ENCODE results near the gene PLA2G4C. TPM values are rescaled to one million over a fixed set of nuclear protein-coding genes. Genes with fewer than 3 reads are reported as not detected.

Gene PLA2G4C
- total and polyA plus RNA-seq, 2 experiments from 2014 or later: 2.9 to 3.4 TPM

DNA sequence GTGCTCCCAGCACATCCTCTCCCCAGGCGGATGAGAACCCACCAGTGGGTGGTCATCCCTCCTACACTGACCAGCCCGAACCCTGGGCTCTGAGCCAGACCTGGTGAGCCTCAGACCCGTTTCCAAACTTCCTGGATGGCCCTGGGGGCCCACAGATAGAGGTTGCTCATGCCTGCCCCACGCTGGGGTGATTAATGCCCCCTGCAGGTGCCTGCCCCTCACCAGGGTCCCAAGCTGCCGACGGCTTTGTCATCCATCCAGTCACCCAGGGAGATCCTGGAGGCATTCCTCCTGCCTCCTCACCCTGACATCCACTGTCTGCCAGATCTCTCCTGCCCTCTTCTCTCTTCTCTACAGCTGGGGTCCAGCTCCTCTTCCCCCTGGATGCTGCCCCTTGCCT, 28.4 kb upstream of the PLA2G4C start (continued):
- TF ChIP-seq, protein P1, sequence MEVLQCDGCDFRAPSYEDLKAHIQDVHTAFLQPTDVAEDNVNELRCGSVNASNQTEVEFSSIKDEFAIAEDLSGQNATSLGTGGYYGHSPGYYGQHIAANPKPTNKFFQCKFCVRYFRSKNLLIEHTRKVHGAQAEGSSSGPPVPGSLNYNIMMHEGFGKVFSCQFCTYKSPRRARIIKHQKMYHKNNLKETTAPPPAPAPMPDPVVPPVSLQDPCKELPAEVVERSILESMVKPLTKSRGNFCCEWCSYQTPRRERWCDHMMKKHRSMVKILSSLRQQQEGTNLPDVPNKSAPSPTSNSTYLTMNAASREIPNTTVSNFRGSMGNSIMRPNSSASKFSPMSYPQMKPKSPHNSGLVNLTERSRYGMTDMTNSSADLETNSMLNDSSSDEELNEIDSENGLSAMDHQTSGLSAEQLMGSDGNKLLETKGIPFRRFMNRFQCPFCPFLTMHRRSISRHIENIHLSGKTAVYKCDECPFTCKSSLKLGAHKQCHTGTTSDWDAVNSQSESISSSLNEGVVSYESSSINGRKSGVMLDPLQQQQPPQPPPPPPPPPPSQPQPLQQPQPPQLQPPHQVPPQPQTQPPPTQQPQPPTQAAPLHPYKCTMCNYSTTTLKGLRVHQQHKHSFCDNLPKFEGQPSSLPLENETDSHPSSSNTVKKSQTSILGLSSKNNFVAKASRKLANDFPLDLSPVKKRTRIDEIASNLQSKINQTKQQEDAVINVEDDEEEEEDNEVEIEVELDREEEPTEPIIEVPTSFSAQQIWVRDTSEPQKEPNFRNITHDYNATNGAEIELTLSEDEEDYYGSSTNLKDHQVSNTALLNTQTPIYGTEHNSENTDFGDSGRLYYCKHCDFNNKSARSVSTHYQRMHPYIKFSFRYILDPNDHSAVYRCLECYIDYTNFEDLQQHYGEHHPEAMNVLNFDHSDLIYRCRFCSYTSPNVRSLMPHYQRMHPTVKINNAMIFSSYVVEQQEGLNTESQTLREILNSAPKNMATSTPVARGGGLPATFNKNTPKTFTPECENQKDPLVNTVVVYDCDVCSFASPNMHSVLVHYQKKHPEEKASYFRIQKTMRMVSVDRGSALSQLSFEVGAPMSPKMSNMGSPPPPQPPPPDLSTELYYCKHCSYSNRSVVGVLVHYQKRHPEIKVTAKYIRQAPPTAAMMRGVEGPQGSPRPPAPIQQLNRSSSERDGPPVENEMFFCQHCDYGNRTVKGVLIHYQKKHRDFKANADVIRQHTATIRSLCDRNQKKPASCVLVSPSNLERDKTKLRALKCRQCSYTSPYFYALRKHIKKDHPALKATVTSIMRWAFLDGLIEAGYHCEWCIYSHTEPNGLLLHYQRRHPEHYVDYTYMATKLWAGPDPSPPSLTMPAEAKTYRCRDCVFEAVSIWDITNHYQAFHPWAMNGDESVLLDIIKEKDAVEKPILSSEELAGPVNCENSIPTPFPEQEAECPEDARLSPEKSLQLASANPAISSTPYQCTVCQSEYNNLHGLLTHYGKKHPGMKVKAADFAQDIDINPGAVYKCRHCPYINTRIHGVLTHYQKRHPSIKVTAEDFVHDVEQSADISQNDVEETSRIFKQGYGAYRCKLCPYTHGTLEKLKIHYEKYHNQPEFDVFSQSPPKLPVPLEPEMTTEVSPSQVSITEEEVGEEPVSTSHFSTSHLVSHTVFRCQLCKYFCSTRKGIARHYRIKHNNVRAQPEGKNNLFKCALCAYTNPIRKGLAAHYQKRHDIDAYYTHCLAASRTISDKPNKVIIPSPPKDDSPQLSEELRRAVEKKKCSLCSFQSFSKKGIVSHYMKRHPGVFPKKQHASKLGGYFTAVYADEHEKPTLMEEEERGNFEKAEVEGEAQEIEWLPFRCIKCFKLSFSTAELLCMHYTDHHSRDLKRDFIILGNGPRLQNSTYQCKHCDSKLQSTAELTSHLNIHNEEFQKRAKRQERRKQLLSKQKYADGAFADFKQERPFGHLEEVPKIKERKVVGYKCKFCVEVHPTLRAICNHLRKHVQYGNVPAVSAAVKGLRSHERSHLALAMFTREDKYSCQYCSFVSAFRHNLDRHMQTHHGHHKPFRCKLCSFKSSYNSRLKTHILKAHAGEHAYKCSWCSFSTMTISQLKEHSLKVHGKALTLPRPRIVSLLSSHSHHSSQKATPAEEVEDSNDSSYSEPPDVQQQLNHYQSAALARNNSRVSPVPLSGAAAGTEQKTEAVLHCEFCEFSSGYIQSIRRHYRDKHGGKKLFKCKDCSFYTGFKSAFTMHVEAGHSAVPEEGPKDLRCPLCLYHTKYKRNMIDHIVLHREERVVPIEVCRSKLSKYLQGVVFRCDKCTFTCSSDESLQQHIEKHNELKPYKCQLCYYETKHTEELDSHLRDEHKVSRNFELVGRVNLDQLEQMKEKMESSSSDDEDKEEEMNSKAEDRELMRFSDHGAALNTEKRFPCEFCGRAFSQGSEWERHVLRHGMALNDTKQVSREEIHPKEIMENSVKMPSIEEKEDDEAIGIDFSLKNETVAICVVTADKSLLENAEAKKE (CRISPR knock-in tag; IDR thresholded peaks at IDR 0.05): no peak
- no peak for TF ChIP-seq POLR2AphosphoS5 (IDR thresholded peaks at IDR 0.05; ENCODE audit: low read depth)
- no peak for TF ChIP-seq CREB1 (CRISPR knock-in tag; IDR thresholded peaks at IDR 0.05; ENCODE audit: low read depth)
- TF ChIP-seq, protein P2, sequence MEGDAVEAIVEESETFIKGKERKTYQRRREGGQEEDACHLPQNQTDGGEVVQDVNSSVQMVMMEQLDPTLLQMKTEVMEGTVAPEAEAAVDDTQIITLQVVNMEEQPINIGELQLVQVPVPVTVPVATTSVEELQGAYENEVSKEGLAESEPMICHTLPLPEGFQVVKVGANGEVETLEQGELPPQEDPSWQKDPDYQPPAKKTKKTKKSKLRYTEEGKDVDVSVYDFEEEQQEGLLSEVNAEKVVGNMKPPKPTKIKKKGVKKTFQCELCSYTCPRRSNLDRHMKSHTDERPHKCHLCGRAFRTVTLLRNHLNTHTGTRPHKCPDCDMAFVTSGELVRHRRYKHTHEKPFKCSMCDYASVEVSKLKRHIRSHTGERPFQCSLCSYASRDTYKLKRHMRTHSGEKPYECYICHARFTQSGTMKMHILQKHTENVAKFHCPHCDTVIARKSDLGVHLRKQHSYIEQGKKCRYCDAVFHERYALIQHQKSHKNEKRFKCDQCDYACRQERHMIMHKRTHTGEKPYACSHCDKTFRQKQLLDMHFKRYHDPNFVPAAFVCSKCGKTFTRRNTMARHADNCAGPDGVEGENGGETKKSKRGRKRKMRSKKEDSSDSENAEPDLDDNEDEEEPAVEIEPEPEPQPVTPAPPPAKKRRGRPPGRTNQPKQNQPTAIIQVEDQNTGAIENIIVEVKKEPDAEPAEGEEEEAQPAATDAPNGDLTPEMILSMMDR (conservative IDR thresholded peaks at IDR 0.05; ENCODE audit: low read depth in 2 of 2): no peak
- TF ChIP-seq EZH2 (IDR thresholded peaks at IDR 0.05; ENCODE audit: low read depth, unreplicated experiment): no peak

DNA sequence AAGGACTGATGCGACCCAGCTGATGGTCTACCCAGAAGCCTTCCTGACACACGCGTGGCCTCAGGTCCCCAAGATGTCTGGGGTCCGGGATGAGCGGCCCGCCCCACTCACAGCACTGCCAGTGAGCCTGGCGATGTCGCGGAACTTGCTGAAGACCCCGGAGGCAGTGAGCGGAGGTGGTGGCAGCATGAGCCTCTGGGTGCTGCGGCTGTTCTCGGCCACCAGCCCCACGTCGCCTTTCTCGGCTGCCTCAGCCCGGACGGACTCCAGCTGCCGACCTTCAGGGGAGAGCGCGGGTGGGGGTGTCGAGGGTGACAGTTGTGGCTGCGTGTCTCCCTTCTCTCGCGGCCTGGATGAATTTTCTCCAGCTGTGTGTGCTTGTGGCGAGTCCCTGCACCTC, 26.8 kb upstream of the PLA2G4C start:
- Mint-ChIP-seq H3K9me3 (no peaks in the 10 kb centered on the region), H3K4me1 (no peaks in the 10 kb centered on the region), H3K27ac (no peak overlapping the region), H3K27me3 (ENCODE audit: insufficient read depth, low read depth, poor library complexity) (peaks cover 14% of the 10 kb centered on the region), H3K4me3 (no peak overlapping the region), H3K36me3 (ENCODE audit: low read depth) (peaks cover 45% of the 10 kb centered on the region)
- Histone ChIP-seq H4K20me1 (replicated peaks; ENCODE audit: insufficient read depth) (no peaks in the 10 kb centered on the region), H3K9me2 (ENCODE audit: insufficient read depth) (no peaks in the 10 kb centered on the region), H3K4me2 (no peak overlapping the region), H2AFZ (no peak overlapping the region), H3K36me3 (ENCODE audit: insufficient read depth) (no peaks in the 10 kb centered on the region), H3F3A (replicated peaks; ENCODE audit: low read depth) (no peaks in the 10 kb centered on the region), H3K4me1 (ENCODE audit: insufficient read depth) (no peaks in the 10 kb centered on the region), H3K79me2 (replicated peaks; ENCODE audit: insufficient read depth) (no peaks in the 10 kb centered on the region), H3K4me3 (no peak overlapping the region), H3K27me3 (ENCODE audit: insufficient read depth) (no peaks in the 10 kb centered on the region), H3K27ac (ENCODE audit: low read depth) (no peak overlapping the region)
- DNase-seq (ENCODE audit: low spot score) (no peak), ATAC-seq (no peak)
- TF ChIP-seq, protein P1 (CRISPR knock-in tag; IDR thresholded peaks at IDR 0.05): no peak
- TF ChIP-seq ZNF331 (CRISPR knock-in tag; IDR thresholded peaks at IDR 0.05; ENCODE audit: low read depth): no peak
- no peak for TF ChIP-seq ZNF114 (CRISPR knock-in tag; IDR thresholded peaks at IDR 0.05)
- TF ChIP-seq EZH2 (IDR thresholded peaks at IDR 0.05; ENCODE audit: low read depth, unreplicated experiment): no peak
- TF ChIP-seq NANOG (IDR thresholded peaks at IDR 0.05; ENCODE audit: borderline replicate concordance): no peak
- no peak for TF ChIP-seq EZH2phosphoT487 (IDR thresholded peaks at IDR 0.05; ENCODE audit: unreplicated experiment)

Data from GM23338 (cell line).